ENCODE data around the gene VARS2.

- TF ChIP-seq, protein P1, sequence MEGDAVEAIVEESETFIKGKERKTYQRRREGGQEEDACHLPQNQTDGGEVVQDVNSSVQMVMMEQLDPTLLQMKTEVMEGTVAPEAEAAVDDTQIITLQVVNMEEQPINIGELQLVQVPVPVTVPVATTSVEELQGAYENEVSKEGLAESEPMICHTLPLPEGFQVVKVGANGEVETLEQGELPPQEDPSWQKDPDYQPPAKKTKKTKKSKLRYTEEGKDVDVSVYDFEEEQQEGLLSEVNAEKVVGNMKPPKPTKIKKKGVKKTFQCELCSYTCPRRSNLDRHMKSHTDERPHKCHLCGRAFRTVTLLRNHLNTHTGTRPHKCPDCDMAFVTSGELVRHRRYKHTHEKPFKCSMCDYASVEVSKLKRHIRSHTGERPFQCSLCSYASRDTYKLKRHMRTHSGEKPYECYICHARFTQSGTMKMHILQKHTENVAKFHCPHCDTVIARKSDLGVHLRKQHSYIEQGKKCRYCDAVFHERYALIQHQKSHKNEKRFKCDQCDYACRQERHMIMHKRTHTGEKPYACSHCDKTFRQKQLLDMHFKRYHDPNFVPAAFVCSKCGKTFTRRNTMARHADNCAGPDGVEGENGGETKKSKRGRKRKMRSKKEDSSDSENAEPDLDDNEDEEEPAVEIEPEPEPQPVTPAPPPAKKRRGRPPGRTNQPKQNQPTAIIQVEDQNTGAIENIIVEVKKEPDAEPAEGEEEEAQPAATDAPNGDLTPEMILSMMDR (IDR thresholded peaks at IDR 0.05) = no peak
- no peak for TF ChIP-seq POLR2A (IDR thresholded peaks at IDR 0.05)
These were observed 25.9 kb upstream of the VARS2 start for GRCh38 chr6:30887901-30888815.

Measured in Peyer's patch (tissue), 4 donors.